Upper lobe of left lung (tissue), 6 donors: ENCODE data around the gene ZNF718. TPM values are rescaled to one million over a fixed set of nuclear protein-coding genes. Genes with fewer than 3 reads are reported as not detected.
"Not testable (repeated sequence)": the region's sequence is repeated elsewhere in the genome, so short reads cannot be mapped to it uniquely, and the experiment has no call there.

Experiments used
- ATAC-seq, 2 donors: fragments of 200-7000 bp; cut with Tn5 transposase; one replicate each; pipeline ENCODE4 v1.9.1; 2022; ENCODE audit warnings: mild to moderate bottlenecking in 2 of 2, moderate library complexity in 2 of 2; ENCODE audit not compliant: low FRiP score in 2 of 2
- DNase-seq, 2 donors: peaks; one replicate each; pipeline ENCODE4 v3.0.0-alpha.2; 2019 to 2020
- H3K27ac ChIP-seq, 4 donors: fragments of 200-600 bp; sonication (generic); one replicate each; pipeline ENCODE4 v1.5.1; 2016 to 2019
- H3K27me3 ChIP-seq, 4 donors: fragments of 200-600 bp; sonication (generic); one replicate each; pipeline ENCODE4 v1.5.1; 2017 to 2019
- H3K36me3 ChIP-seq, 4 donors: fragments of 200-600 bp; sonication (generic); one replicate each; pipeline ENCODE4 v1.5.1; 2016 to 2019
- H3K4me1 ChIP-seq, 4 donors: fragments of 200-600 bp; sonication (generic); one replicate each; pipeline ENCODE4 v1.5.1; 2018 to 2019
- H3K4me3 ChIP-seq, 4 donors: fragments of 200-600 bp; sonication (generic); one replicate each; pipeline ENCODE4 v1.5.1; 2017 to 2019; ENCODE audit warnings: mild to moderate bottlenecking in 2 of 4, moderate library complexity in 1 of 4
- H3K9me3 ChIP-seq, 4 donors: fragments of 200-600 bp; sonication (generic); one replicate each; pipeline ENCODE4 v1.5.1; 2018 to 2019
- CTCF ChIP-seq, 6 experiments: fragments of 450-650 bp in 4 of 6; fragments of 200-600 bp in 2 of 6; sonication (generic) in 2 of 6; IDR thresholded peaks; one replicate each; pipeline ENCODE4 v1.5.1; 2016 to 2019; ENCODE audit warnings: antibody characterized with exemption in 6 of 6
- EP300 ChIP-seq, 4 donors: sonication (generic); formaldehyde crosslinking; IDR thresholded peaks; one replicate each; pipeline ENCODE4 v1.5.1; 2017; ENCODE audit warnings: antibody characterized with exemption in 4 of 4, control low read depth in 2 of 4
- POLR2A ChIP-seq, 4 donors: fragments of 450-650 bp; IDR thresholded peaks; one replicate each; pipeline ENCODE4 v1.5.1; 2016 to 2017; ENCODE audit warnings: antibody characterized with exemption in 4 of 4, mild to moderate bottlenecking in 2 of 4
- POLR2AphosphoS5 ChIP-seq, 2 donors: sonication (generic); formaldehyde crosslinking; IDR thresholded peaks; one replicate each; pipeline ENCODE4 v1.5.1; 2017; ENCODE audit warnings: antibody characterized with exemption in 2 of 2
- WGBS, 2 donors: methylation state at CpG; one replicate each; pipeline ENCODE4 v1.1.5; 2017 to 2018; 5-methylcytosine and 5-hydroxymethylcytosine counted together
- total RNA-seq, 6 donors: library from RNA; depleted of rRNA in 4 of 6; stranded (reverse); fragments of >200 nt in 4 of 6; gene quantifications; one replicate each; pipeline versions ENCODE4 v1.1.0 to v1.2.1, GENCODE V29; 2016 to 2021
- donor health status: DM: no; HTN: no; CAD: no; lungs with moderate emphysema.
- donor health status: DM: no; HTN: yes; CAD: no; lungs with severe emphysema.

Gene ZNF718
- total RNA-seq, 6 donors from 2014 or later: 4.7 to 15.7 (median 5.8) TPM

GRCh38 chr4:147233-147632 lies 22.9 kb downstream of the ZNF718 start:
- no peak for TF ChIP-seq EP300 (IDR thresholded peaks at IDR 0.05)
- no peak for TF ChIP-seq CTCF (IDR thresholded peaks at IDR 0.05)
- TF ChIP-seq POLR2AphosphoS5 (IDR thresholded peaks at IDR 0.05): no peak
- no peak for TF ChIP-seq POLR2A (IDR thresholded peaks at IDR 0.05)
- Histone ChIP-seq H3K36me3 (peaks cover 0 to 30% (median 17%) of the 10 kb centered on the region in 4 donors), H3K27me3 (no peaks in the 10 kb centered on the region), H3K9me3 (peaks cover 76 to 93% (median 85%) of the 10 kb centered on the region in 4 donors), H3K4me1 (no peaks in the 10 kb centered on the region), H3K4me3 (no peak overlapping the region), H3K27ac (no peak overlapping the region)
- ATAC-seq (no peak), DNase-seq (no peak)
- 97 to 99% methylated on average over 4 of the region's 4 CpGs for WGBS, 2 donors

GRCh38 chr4:161496-162284 lies 37.4 kb downstream of the ZNF718 start:
- Histone ChIP-seq H3K27ac (no peak overlapping the region), H3K36me3 (peaks cover 0 to 33% (median 4%) of the 10 kb centered on the region in 4 donors), H3K4me3 (no peak overlapping the region), H3K4me1 (no peaks in the 10 kb centered on the region), H3K9me3 (peaks cover 91 to 99% (median 98%) of the 10 kb centered on the region in 4 donors), H3K27me3 (no peaks in the 10 kb centered on the region)
- DNase-seq: no peak
- ATAC-seq: no peak
- TF ChIP-seq POLR2AphosphoS5 (IDR thresholded peaks at IDR 0.05) (no peak), CTCF (IDR thresholded peaks at IDR 0.05) (no peak), EP300 (IDR thresholded peaks at IDR 0.05) (no peak), POLR2A (IDR thresholded peaks at IDR 0.05) (no peak)
- WGBS, 2 donors: 98 to 100% methylated on average over 4 of the region's 4 CpGs

GRCh38 chr4:169640-170039 lies 45.3 kb downstream of the ZNF718 start:
- 96 to 97% methylated on average over 3 of the region's 3 CpGs for WGBS, 2 donors
- not testable (repeated sequence) for H3K27ac ChIP-seq

GRCh38 chr4:171318-171717 lies 47.0 kb downstream of the ZNF718 start:
- 95 to 98% methylated on average over 10 of the region's 10 CpGs for WGBS, 2 donors

More at GRCh38 chr4:169640-170039, 45.3 kb downstream of the ZNF718 start:
- peaks cover 70 to 95% (median 80%) of the 10 kb centered on the region in 4 donors for H3K9me3 ChIP-seq
- not testable (repeated sequence) for ATAC-seq, DNase-seq, H3K4me1 ChIP-seq, H3K4me3 ChIP-seq, H3K27me3 ChIP-seq, H3K36me3 ChIP-seq

GRCh38 chr4:173666-174314 lies 49.5 kb downstream of the ZNF718 start:
- whole genome bisulfite sequencing, 2 donors: 76 to 81% methylated on average over 7 of the region's 7 CpGs
- H3K4me3 ChIP-seq: no peak overlapping the region
- TF ChIP-seq POLR2AphosphoS5 (IDR thresholded peaks at IDR 0.05) (no peak), EP300 (IDR thresholded peaks at IDR 0.05) (no peak), CTCF (IDR thresholded peaks at IDR 0.05) (no peak), POLR2A (IDR thresholded peaks at IDR 0.05) (no peak)
- ATAC-seq (no peak), DNase-seq (no peak)
- H3K4me1 ChIP-seq: no peaks in the 10 kb centered on the region
- no peaks in the 10 kb centered on the region for H3K36me3 ChIP-seq
- H3K9me3 ChIP-seq: peaks cover 77 to 99% (median 90%) of the 10 kb centered on the region in 4 donors
- H3K27me3 ChIP-seq: no peaks in the 10 kb centered on the region
- no peak overlapping the region for H3K27ac ChIP-seq

More at GRCh38 chr4:171318-171717, 47.0 kb downstream of the ZNF718 start:
- H3K9me3 ChIP-seq: peaks cover 68 to 95% (median 81%) of the 10 kb centered on the region in 4 donors
- not testable (repeated sequence) for H3K4me1 ChIP-seq, H3K27me3 ChIP-seq, H3K36me3 ChIP-seq, ATAC-seq, H3K27ac ChIP-seq, H3K4me3 ChIP-seq
- DNase-seq: peak in 1 of 2 donors; percentile 33
